A549 (cell line): Measurements from ENCODE around the gene OR52E8. TPM values are rescaled to one million over a fixed set of nuclear protein-coding genes. Genes with fewer than 3 reads are reported as not detected.

ENCODE experiments used
- ATAC-seq, 2 experiments: fragments of 200-7000 bp in 1 of 2; fragments of >200 bp in 1 of 2; cut with Nextera tagmentation in 1 of 2; cut with Tn5 transposase in 1 of 2; 3 replicates each; pipeline versions ENCODE4 v1.8.0 to v1.9.1; 2018 to 2020; ENCODE audit warnings: mild to moderate bottlenecking in 1 of 2, moderate library complexity in 1 of 2
- CTCF ChIA-PET: fragments of 300-600 bp; sonication (Branson Sonifier 250); formaldehyde crosslinking; extraction: SDS; loops from one replicate; lab custom pipeline; 2021; ENCODE audit warnings: antibody characterized with exemption, inconsistent platforms; lab: Yijun Ruan, JAX
- POLR2A ChIA-PET: fragments of 350-600 bp; formaldehyde crosslinking; extraction: SDS; loops from one replicate; lab custom pipeline; 2021; ENCODE audit warnings: antibody characterized with exemption, inconsistent platforms; lab: Yijun Ruan, JAX
- DNase-seq, 2 experiments: peaks; one replicate each; pipeline versions ENCODE4 v3.0.0 to v3.0.0-alpha.2; 2011 to 2016; ENCODE audit warnings: low read depth in 1 of 2, low spot score in 1 of 2
- FAIRE-seq: peaks from 2 replicates; lab custom pipeline; 2011; peaks lifted over from hg19 to GRCh38; lab: Jason Lieb, UNC
- H3K27ac ChIP-seq, 2 experiments: fragments of >200 bp; sonication (Bioruptor Twin); formaldehyde crosslinking; 3 replicates each; pipeline ENCODE4 v1.5.1; 2016 to 2017
- H3K4me1 ChIP-seq: fragments of >200 bp; sonication (Bioruptor Twin); formaldehyde crosslinking; 3 replicates; pipeline ENCODE4 v1.6.1; 2016
- H3K4me2 ChIP-seq: fragments of >200 bp; sonication (Bioruptor Twin); formaldehyde crosslinking; 3 replicates; pipeline ENCODE4 v1.6.1; 2016
- H3K4me3 ChIP-seq: fragments of >200 bp; sonication (Bioruptor Twin); formaldehyde crosslinking; 3 replicates; pipeline ENCODE4 v1.5.1; 2016
- H3K9me3 ChIP-seq: fragments of >200 bp; sonication (Bioruptor Twin); formaldehyde crosslinking; 3 replicates; pipeline ENCODE4 v1.6.1; 2016
- ATOH8 ChIP-seq: fragments of 250-450 bp; sonication (Bioruptor Pico); IDR thresholded peaks from 2 replicates; pipeline ENCODE4 v1.5.0; 2020; ENCODE audit warnings: low read depth, mild to moderate bottlenecking, moderate library complexity
- CBX2 ChIP-seq: fragments of 200-600 bp; sonication (generic); IDR thresholded peaks from 2 replicates; pipeline ENCODE4 v1.6.1; 2016; ENCODE audit warnings: low read depth, mild to moderate bottlenecking, borderline replicate concordance
- CBX8 ChIP-seq: fragments of 200-600 bp; sonication (generic); IDR thresholded peaks from 2 replicates; pipeline ENCODE4 v1.6.1; 2016
- CHD4 ChIP-seq: fragments of 200-600 bp; sonication (generic); IDR thresholded peaks from 2 replicates; pipeline ENCODE4 v1.6.1; 2016; ENCODE audit warnings: antibody characterized with exemption, mild to moderate bottlenecking, borderline replicate concordance
- EHF ChIP-seq: fragments of 250-450 bp; sonication (Bioruptor Pico); IDR thresholded peaks from 2 replicates; pipeline ENCODE4 v1.5.0; 2020; ENCODE audit warnings: mild to moderate bottlenecking
- ELK1 ChIP-seq: fragments of 150-350 bp; IDR thresholded peaks from 2 replicates; pipeline ENCODE4 v1.6.1; 2014; ENCODE audit warnings: low read depth, mild to moderate bottlenecking, low read length
- FOSL2 ChIP-seq, 2 experiments: fragments of 450-650 bp in 1 of 2; fragments of >200 bp in 1 of 2; sonication (Bioruptor Twin) in 1 of 2; formaldehyde crosslinking; IDR thresholded peaks; 2 replicates each; pipeline versions ENCODE4 v1.5.0 to v1.6.1; 2016 to 2020; ENCODE audit warnings: mild to moderate bottlenecking in 1 of 2, moderate library complexity in 1 of 2
- GATA3 ChIP-seq: IDR thresholded peaks from 2 replicates; pipeline ENCODE4 v1.6.1; 2012; ENCODE audit warnings: borderline replicate concordance
- HDAC2 ChIP-seq: fragments of 200-600 bp; sonication (generic); IDR thresholded peaks from 2 replicates; pipeline ENCODE4 v1.6.1; 2016
- HEYL ChIP-seq: fragments of 250-450 bp; sonication (Bioruptor Pico); IDR thresholded peaks from 2 replicates; pipeline ENCODE4 v1.8.0; 2021; ENCODE audit warnings: mild to moderate bottlenecking, moderate library complexity
- HOXA7 ChIP-seq: fragments of 250-450 bp; sonication (Bioruptor Pico); IDR thresholded peaks from 2 replicates; pipeline ENCODE4 v1.5.0; 2020; ENCODE audit warnings: mild to moderate bottlenecking, moderate library complexity
- JUN ChIP-seq, 2 experiments: fragments of >200 bp; sonication (Bioruptor Twin); formaldehyde crosslinking; IDR thresholded peaks; 2 replicates in 1 of 2; 3 replicates in 1 of 2; pipeline ENCODE4 v1.6.1; 2016 to 2017
- MAX ChIP-seq: IDR thresholded peaks from 2 replicates; pipeline ENCODE4 v1.6.1; 2012
- POLR2A ChIP-seq: IDR thresholded peaks from 2 replicates; pipeline ENCODE4 v1.6.1; 2012; ENCODE audit warnings: mild to moderate bottlenecking, low read length
- RARB ChIP-seq: fragments of 250-450 bp; sonication (Bioruptor Pico); IDR thresholded peaks from 2 replicates; pipeline ENCODE4 v1.8.0; 2021; ENCODE audit warnings: mild to moderate bottlenecking, moderate library complexity
- RFX5 ChIP-seq: fragments of 450-650 bp; IDR thresholded peaks from 2 replicates; pipeline ENCODE4 v1.7.1; 2014; ENCODE audit warnings: antibody characterized with exemption, mild to moderate bottlenecking, moderate library complexity
- TFCP2L1 ChIP-seq: fragments of 250-450 bp; sonication (Bioruptor Pico); IDR thresholded peaks from 2 replicates; pipeline ENCODE4 v1.5.0; 2021; ENCODE audit warnings: mild to moderate bottlenecking
- USF2 ChIP-seq: fragments of 450-650 bp; IDR thresholded peaks from 2 replicates; pipeline ENCODE4 v1.6.1; 2014; ENCODE audit warnings: antibody characterized with exemption
- ZC3H11A ChIP-seq: fragments of 450-650 bp; IDR thresholded peaks from 2 replicates; pipeline ENCODE4 v1.6.1; 2014; ENCODE audit warnings: antibody characterized with exemption, mild to moderate bottlenecking
- ZSCAN20 ChIP-seq: fragments of 250-450 bp; sonication (Bioruptor Pico); IDR thresholded peaks from 2 replicates; pipeline ENCODE4 v1.8.0; 2022; ENCODE audit warnings: mild to moderate bottlenecking, moderate library complexity
- WGBS: methylation state at CpG from one replicate; pipeline ENCODE4 v1.1.6; 2017; ENCODE audit errors: missing lambda C conversion rate; 5-methylcytosine and 5-hydroxymethylcytosine counted together
- polyA plus RNA-seq, 4 experiments: library from polyadenylated mRNA; depleted of rRNA in 3 of 4; stranded (reverse); fragments of >200 nt; fragmentation: RNase III in 1 of 4; extraction: RNeasy Plus Mini Kit Qiagen cat#74134 plus additional on column Dnase treatment in 1 of 4; gene quantifications; 2 replicates in 3 of 4; 3 replicates in 1 of 4; pipeline ENCODE4 v1.2.3, GENCODE V29; 2011 to 2017

The OR52E8 gene
- polyA plus RNA-seq, 2 of the 4 experiments (the other 2 are of a cell fraction) = not detected

- no peak for TF ChIP-seq MAX
- no peak for TF ChIP-seq ZC3H11A
- no peak for TF ChIP-seq HOXA7 (CRISPR knock-in tag)
Observed at GRCh38 chr11:5878564-5878963, 21.1 kb upstream of the OR52E8 start (continued).

GRCh38 chr11:5865826-5866225, 8.3 kb upstream of the OR52E8 start:
- 16% methylated on average over 2 of the region's 2 CpGs for WGBS
- DNase-seq = no peak
- Histone ChIP-seq H3K4me2 (no peak overlapping the region), H3K4me3 (no peak overlapping the region), H3K4me1 (no peaks in the 10 kb centered on the region), H3K9me3 (no peaks in the 10 kb centered on the region), H3K27ac (no peak overlapping the region)
- ChIA-PET CTCF (interaction anchor here (0.6 kb wide), 1 partner anchor 817 kb away, joined by 3 read pairs; the partner anchor contains the start of gene MRPL17), POLR2A (no interaction called here)
- no peak for FAIRE-seq
- TF ChIP-seq CHD4 (no peak), ATOH8 (CRISPR knock-in tag) (no peak)
- no peak for ATAC-seq

GRCh38 chr11:5851002-5851401, 6.5 kb downstream of the OR52E8 start:
- H3K4me1 ChIP-seq = no peaks in the 10 kb centered on the region

GRCh38 chr11:5847711-5848110, 9.8 kb downstream of the OR52E8 start:
- Histone ChIP-seq H3K4me3 (no peak overlapping the region), H3K9me3 (no peaks in the 10 kb centered on the region), H3K4me1 (no peaks in the 10 kb centered on the region), H3K27ac (no peak overlapping the region)
- ChIA-PET POLR2A (no interaction called here), CTCF (no interaction called here)
- FAIRE-seq (no peak), ATAC-seq (no peak)
- TF ChIP-seq MAX = no peak
- no peak for TF ChIP-seq GATA3
- TF ChIP-seq CBX2 = no peak
- TF ChIP-seq CBX8 = no peak
- no peak for TF ChIP-seq HOXA7 (CRISPR knock-in tag)
- TF ChIP-seq ZSCAN20 (CRISPR knock-in tag) = no peak
- TF ChIP-seq HEYL (CRISPR knock-in tag) = no peak
- no peak for TF ChIP-seq EHF (CRISPR knock-in tag)
- TF ChIP-seq ZC3H11A = no peak
- no peak for TF ChIP-seq USF2
- no peak for TF ChIP-seq JUN (IDR thresholded peaks at IDR 0.05)
- TF ChIP-seq, all 56 proteins: peak for 0
- no peak for DNase-seq
- H3K4me2 ChIP-seq = no peak overlapping the region

More at GRCh38 chr11:5851002-5851401, 6.5 kb downstream of the OR52E8 start:
- WGBS = 32% methylated on average over 1 of the region's 1 CpG
- Histone ChIP-seq H3K4me2 (no peak overlapping the region), H3K9me3 (no peaks in the 10 kb centered on the region), H3K27ac (no peak overlapping the region), H3K4me3 (no peak overlapping the region)
- TF ChIP-seq FOSL2 (IDR thresholded peaks at IDR 0.05) (no peak), FOSL2 (CRISPR knock-in tag; IDR thresholded peaks at IDR 0.05) (no peak), TFCP2L1 (CRISPR knock-in tag) (no peak), POLR2A (no peak), ELK1 (no peak), HDAC2 (no peak), RARB (CRISPR knock-in tag) (no peak), ZSCAN20 (CRISPR knock-in tag) (no peak), RFX5 (no peak)
- POLR2A ChIA-PET = no interaction called here
- CTCF ChIA-PET = no interaction called here
- DNase-seq (no peak), FAIRE-seq (no peak), ATAC-seq (no peak)
